HL-60 (cell line): ENCODE measurements around the gene DBR1.

ENCODE experiments used
- POLR2AphosphoS5 ChIP-seq: IDR thresholded peaks from 2 replicates; pipeline ENCODE4 v1.6.1; 2012; ENCODE audit warnings: low read depth
- TF ChIP-seq, protein P1 (sequence below): IDR thresholded peaks from one replicate; pipeline ENCODE4 v1.5.1; 2011; ENCODE audit warnings: low read length, control low read depth, inconsistent platforms; ENCODE audit not compliant: insufficient read depth

DNA sequence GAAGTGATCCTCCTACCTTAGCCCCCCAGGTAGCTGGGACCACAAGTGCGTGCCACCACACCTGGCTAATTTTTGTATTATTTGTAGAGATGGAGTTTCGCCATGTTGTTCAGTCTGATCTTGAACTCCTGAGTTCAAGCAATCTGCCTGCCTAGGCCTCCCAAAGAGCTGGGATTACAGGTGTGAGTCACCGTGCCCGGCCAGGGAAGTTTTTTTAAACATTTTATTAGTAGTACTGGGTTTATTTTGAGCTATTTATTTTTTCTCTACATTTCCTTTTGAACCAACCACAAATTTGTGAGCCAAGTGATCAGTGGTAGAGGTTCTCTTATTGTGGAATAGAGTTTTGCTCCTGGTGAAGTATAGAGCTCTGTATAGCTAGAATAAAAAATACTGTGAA, 46.1 kb upstream of the DBR1 start:
- TF ChIP-seq, protein P1, sequence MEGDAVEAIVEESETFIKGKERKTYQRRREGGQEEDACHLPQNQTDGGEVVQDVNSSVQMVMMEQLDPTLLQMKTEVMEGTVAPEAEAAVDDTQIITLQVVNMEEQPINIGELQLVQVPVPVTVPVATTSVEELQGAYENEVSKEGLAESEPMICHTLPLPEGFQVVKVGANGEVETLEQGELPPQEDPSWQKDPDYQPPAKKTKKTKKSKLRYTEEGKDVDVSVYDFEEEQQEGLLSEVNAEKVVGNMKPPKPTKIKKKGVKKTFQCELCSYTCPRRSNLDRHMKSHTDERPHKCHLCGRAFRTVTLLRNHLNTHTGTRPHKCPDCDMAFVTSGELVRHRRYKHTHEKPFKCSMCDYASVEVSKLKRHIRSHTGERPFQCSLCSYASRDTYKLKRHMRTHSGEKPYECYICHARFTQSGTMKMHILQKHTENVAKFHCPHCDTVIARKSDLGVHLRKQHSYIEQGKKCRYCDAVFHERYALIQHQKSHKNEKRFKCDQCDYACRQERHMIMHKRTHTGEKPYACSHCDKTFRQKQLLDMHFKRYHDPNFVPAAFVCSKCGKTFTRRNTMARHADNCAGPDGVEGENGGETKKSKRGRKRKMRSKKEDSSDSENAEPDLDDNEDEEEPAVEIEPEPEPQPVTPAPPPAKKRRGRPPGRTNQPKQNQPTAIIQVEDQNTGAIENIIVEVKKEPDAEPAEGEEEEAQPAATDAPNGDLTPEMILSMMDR: no peak
- no peak for TF ChIP-seq POLR2AphosphoS5
